ENCODE measurements around the gene NUBP2.

- TF ChIP-seq CTCF (IDR thresholded peaks at IDR 0.05) (no peak), POLR2AphosphoS5 (IDR thresholded peaks at IDR 0.05) (no peak)
Measured at GRCh38 chr16:1758923-1759322, 23.8 kb upstream of the NUBP2 start.

All from gastroesophageal sphincter (tissue), 3 donors.